PFSK-1 (cell line): ENCODE results near the gene EML1.

Source experiments
- FOXP2 ChIP-seq: optimal IDR thresholded peaks from 2 replicates; pipeline ENCODE3; 2011; ENCODE audit warnings: borderline replicate concordance, control low read depth, inconsistent platforms; ENCODE audit not compliant: insufficient read depth; ENCODE audit errors: extremely low read length, extremely low read depth
- POLR2AphosphoS5 ChIP-seq: IDR thresholded peaks from 2 replicates; pipeline ENCODE4 v1.6.1; 2012; ENCODE audit warnings: low read depth, mild to moderate bottlenecking, control low read depth, low read length, moderate library complexity
- REST ChIP-seq, 2 experiments: IDR thresholded peaks; 2 replicates each; pipeline versions ENCODE4 v1.6.1 to v1.8.0; 2011 to 2012; ENCODE audit warnings: low read depth in 2 of 2, low read length in 2 of 2, control low read depth in 1 of 2, inconsistent platforms in 1 of 2, mild to moderate bottlenecking in 1 of 2, moderate library complexity in 1 of 2; ENCODE audit not compliant: insufficient read depth in 1 of 2
- SIN3A ChIP-seq: IDR thresholded peaks from 2 replicates; pipeline ENCODE4 v1.6.1; 2012; ENCODE audit warnings: mild to moderate bottlenecking, low read length, moderate library complexity, borderline replicate concordance; ENCODE audit not compliant: insufficient read depth
- TAF1 ChIP-seq: IDR thresholded peaks from 2 replicates; pipeline ENCODE4 v1.6.1; 2012; ENCODE audit warnings: low read length, control low read depth, borderline replicate concordance; ENCODE audit not compliant: insufficient read depth

EML1 gene

GRCh38 chr14:99982537-99983250 lies 189.5 kb downstream of the EML1 start:
- TF ChIP-seq REST (IDR thresholded peaks at IDR 0.05; ENCODE audit: insufficient read depth in 1 of 2, low read depth in 2 of 2, low read length in 2 of 2): no peak

- TF ChIP-seq SIN3A (no peak), POLR2AphosphoS5 (no peak), TAF1 (no peak), REST (IDR thresholded peaks at IDR 0.05; ENCODE audit: insufficient read depth in 1 of 2, low read depth in 2 of 2, low read length in 2 of 2) (no peak)
These were observed 190.2 kb downstream of the EML1 start for GRCh38 chr14:99983251-99984015.

GRCh38 chr14:99984036-99984435 lies 190.8 kb downstream of the EML1 start:
- TF ChIP-seq POLR2AphosphoS5 (no peak), FOXP2 (no peak)

- TF ChIP-seq TAF1 (no peak), SIN3A (no peak), REST (IDR thresholded peaks at IDR 0.05; ENCODE audit: insufficient read depth in 1 of 2, low read depth in 2 of 2, low read length in 2 of 2) (no peak), FOXP2 (no peak), POLR2AphosphoS5 (no peak)
These were observed 193.2 kb downstream of the EML1 start for GRCh38 chr14:99986396-99986795.

GRCh38 chr14:99989032-99989431 lies 195.8 kb downstream of the EML1 start:
- no peak for TF ChIP-seq TAF1

GRCh38 chr14:99990268-99991170 lies 197.3 kb downstream of the EML1 start:
- TF ChIP-seq REST (IDR thresholded peaks at IDR 0.05; ENCODE audit: insufficient read depth in 1 of 2, low read depth in 2 of 2, low read length in 2 of 2) (no peak), TAF1 (no peak), POLR2AphosphoS5 (no peak), SIN3A (no peak), FOXP2 (no peak)
